Ovary (tissue), 9 donors: ENCODE data around the gene DENND2D. TPM values are rescaled to one million over a fixed set of nuclear protein-coding genes. Genes with fewer than 3 reads are reported as not detected.

Source experiments
- DNase-seq, 5 donors: peaks; one replicate each; pipeline ENCODE4 v3.0.0-alpha.2; 2019 to 2020
- H3K27ac ChIP-seq, 2 donors: fragments of 200-600 bp; one replicate each; pipeline versions ENCODE4 v1.5.1 to v1.8.0; 2019 to 2022
- H3K27me3 ChIP-seq: fragments of 200-600 bp; one replicate; pipeline ENCODE4 v1.8.0; 2022
- H3K36me3 ChIP-seq: fragments of 200-600 bp; sonication (generic); one replicate; pipeline ENCODE4 v1.5.1; 2019
- H3K4me1 ChIP-seq: one replicate; pipeline ENCODE4 v1.8.1; 2013; ENCODE audit warnings: mild to moderate bottlenecking, moderate library complexity; ENCODE audit not compliant: insufficient read depth
- H3K4me3 ChIP-seq: fragments of 200-600 bp; sonication (generic); one replicate; pipeline ENCODE4 v1.5.1; 2017
- H3K9me3 ChIP-seq, 2 donors: fragments of 200-600 bp in 1 of 2; sonication (generic) in 1 of 2; one replicate each; pipeline versions ENCODE4 v1.5.1 to v1.8.1; 2013 to 2019; ENCODE audit warnings: mild to moderate bottlenecking in 1 of 2, moderate library complexity in 1 of 2
- CTCF ChIP-seq, 3 donors: fragments of 450-650 bp in 2 of 3; fragments of 200-600 bp in 1 of 3; IDR thresholded peaks; one replicate each; pipeline versions ENCODE4 v1.5.1 to v1.8.0; 2016 to 2022; ENCODE audit warnings: antibody characterized with exemption in 3 of 3, mild to moderate bottlenecking in 1 of 3
- EP300 ChIP-seq: sonication (generic); formaldehyde crosslinking; IDR thresholded peaks from one replicate; pipeline ENCODE4 v1.6.1; 2017; ENCODE audit warnings: antibody characterized with exemption
- POLR2A ChIP-seq: fragments of 450-650 bp; IDR thresholded peaks from one replicate; pipeline ENCODE4 v1.6.1; 2017; ENCODE audit warnings: antibody characterized with exemption, mild to moderate bottlenecking, moderate library complexity
- WGBS, 3 donors: extraction: QIAGEN DNeasy Blood & Tissue Kit in 1 of 3; methylation state at CpG; one replicate each; pipeline versions ENCODE4 v1.1.5 to v1.1.7; 2013 to 2017; 5-methylcytosine and 5-hydroxymethylcytosine counted together
- intact Hi-C, 4 donors: fragments of 100-400 bp; cut with DNase I; formaldehyde crosslinking; loops; one replicate each; pipeline versions ENCODE4 v1.11.0 to v1.15.1; 2022 to 2023
- polyA plus RNA-seq, 2 donors: library from polyadenylated mRNA; stranded (reverse); fragments of 200-250 nt in 1 of 2; fragments of 350-450 nt in 1 of 2; fragmentation: Illumina TruSeq in 1 of 2; extraction: RNeasy Lipid Tissue Mini Kit (QIAGEN cat#74804) in 1 of 2; gene quantifications; one replicate each; pipeline ENCODE4 v1.2.3, GENCODE V29; 2013 to 2014
- total RNA-seq, 7 donors: library from RNA; depleted of rRNA in 2 of 7; stranded (reverse); fragments of >200 nt in 2 of 7; fragmentation: NEBNext Ultra II Directional in 3 of 7; extraction: Animal tissue kit (Norgen Biotek cat#: 25700) in 3 of 7; gene quantifications; one replicate each; pipeline versions ENCODE4 v1.1.0 to v1.2.4, GENCODE V29; 2016 to 2023
- donor health status: DM: no; HTN: no; CAD: no; lungs with moderate emphysema.
- donor health status: DM: no; HTN: no; CAD: no.
- donor health status: Bipolar disorder and iron deficiency.
- donor health status: DM: yes; HTN: yes; CAD: no.
- donor health status: DM: no; HTN: no; CAD: no.
- donor health status: DM: yes; HTN: yes; CAD: no.

DENND2D gene
- total and polyA plus RNA-seq, 9 donors = 2.5 to 19.0 (median 9.5) TPM

DNA sequence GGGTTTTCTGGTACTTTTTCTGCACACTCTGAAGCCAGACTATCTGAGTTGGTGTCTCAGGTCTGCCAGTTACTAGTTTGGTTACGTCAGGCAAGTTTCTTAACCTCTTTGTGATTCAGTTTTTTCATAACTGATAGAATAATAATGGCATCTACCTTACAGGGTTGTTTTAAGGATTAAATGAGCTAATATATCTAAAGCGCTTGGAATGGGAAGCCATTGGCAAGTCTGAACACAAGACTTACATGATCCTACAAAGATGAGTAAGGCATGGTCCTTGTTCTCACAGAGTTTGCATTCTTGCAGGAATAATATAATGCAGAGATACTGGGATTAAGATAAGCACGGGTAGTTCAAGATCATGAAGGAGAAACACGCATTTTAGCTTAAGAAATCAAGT is 9.2 kb upstream of the DENND2D start:
- Histone ChIP-seq H3K4me1 (no peaks in the 10 kb centered on the region), H3K36me3 (no peaks in the 10 kb centered on the region), H3K27me3 (no peaks in the 10 kb centered on the region), H3K4me3 (no peak overlapping the region), H3K9me3 (no peaks in the 10 kb centered on the region), H3K27ac (no peak overlapping the region)
- no peak for DNase-seq
- intact Hi-C loops = no loop called here
- TF ChIP-seq CTCF (IDR thresholded peaks at IDR 0.05) (no peak), POLR2A (no peak), EP300 (no peak)
- 77 to 84% (median 82%) methylated on average over 4 of the region's 4 CpGs for WGBS, 3 donors

DNA sequence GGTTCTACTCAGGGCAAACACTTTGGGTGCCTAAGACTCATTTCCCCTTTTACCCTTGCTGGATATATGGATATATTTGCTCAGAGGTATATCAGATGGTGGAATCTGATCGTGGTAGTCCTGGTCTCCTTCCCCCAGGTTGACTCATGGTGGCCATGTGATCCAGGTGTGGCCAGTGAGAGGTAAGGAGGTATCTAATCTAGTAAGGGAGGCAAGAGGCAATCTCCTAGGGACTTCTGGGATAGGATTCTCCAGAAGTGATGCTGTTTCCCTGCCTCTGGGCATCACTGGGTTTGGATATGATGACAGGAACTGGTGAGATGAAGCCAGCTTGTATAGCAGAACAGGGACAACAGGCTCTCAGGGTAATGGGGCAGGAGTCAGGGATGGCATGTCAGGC is 8.5 kb upstream of the DENND2D start:
- no peaks in the 10 kb centered on the region for H3K4me1 ChIP-seq
- intact Hi-C loops = no loop called here
- no peaks in the 10 kb centered on the region for H3K9me3 ChIP-seq
- WGBS, 3 donors = 50 to 68% (median 54%) methylated on average over 1 of the region's 1 CpG
- no peak overlapping the region for H3K4me3 ChIP-seq
- TF ChIP-seq CTCF (IDR thresholded peaks at IDR 0.05) (no peak), POLR2A (no peak), EP300 (no peak)
- H3K27me3 ChIP-seq = no peaks in the 10 kb centered on the region
- H3K27ac ChIP-seq = no peak overlapping the region
- H3K36me3 ChIP-seq = no peaks in the 10 kb centered on the region
- no peak for DNase-seq

DNA sequence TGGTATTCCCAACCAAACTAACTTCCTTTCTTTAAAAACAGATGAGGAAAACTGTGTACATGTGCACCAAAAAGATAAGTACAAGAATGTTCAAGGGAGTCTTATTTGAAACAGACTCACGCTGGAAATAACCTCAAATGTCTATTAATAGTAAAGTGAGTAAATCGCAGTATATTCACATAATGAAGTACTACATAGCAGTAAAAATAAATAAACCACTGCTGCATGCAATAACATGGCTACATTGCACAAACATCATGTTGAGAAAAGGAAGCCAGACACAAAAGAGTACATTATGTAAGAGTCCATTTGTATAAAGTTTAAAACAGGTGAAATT is 5.2 kb upstream of the DENND2D start:
- Histone ChIP-seq H3K4me1 (no peaks in the 10 kb centered on the region), H3K9me3 (no peaks in the 10 kb centered on the region), H3K27ac (no peak overlapping the region), H3K27me3 (no peaks in the 10 kb centered on the region), H3K4me3 (no peak overlapping the region), H3K36me3 (no peaks in the 10 kb centered on the region)
- DNase-seq = no peak
- WGBS, 3 donors = 31 to 53% (median 50%) methylated on average over 2 of the region's 2 CpGs
- no peak for TF ChIP-seq CTCF (IDR thresholded peaks at IDR 0.05)
- TF ChIP-seq POLR2A = no peak
- TF ChIP-seq EP300 = no peak
- intact Hi-C loops = no loop called here

DNA sequence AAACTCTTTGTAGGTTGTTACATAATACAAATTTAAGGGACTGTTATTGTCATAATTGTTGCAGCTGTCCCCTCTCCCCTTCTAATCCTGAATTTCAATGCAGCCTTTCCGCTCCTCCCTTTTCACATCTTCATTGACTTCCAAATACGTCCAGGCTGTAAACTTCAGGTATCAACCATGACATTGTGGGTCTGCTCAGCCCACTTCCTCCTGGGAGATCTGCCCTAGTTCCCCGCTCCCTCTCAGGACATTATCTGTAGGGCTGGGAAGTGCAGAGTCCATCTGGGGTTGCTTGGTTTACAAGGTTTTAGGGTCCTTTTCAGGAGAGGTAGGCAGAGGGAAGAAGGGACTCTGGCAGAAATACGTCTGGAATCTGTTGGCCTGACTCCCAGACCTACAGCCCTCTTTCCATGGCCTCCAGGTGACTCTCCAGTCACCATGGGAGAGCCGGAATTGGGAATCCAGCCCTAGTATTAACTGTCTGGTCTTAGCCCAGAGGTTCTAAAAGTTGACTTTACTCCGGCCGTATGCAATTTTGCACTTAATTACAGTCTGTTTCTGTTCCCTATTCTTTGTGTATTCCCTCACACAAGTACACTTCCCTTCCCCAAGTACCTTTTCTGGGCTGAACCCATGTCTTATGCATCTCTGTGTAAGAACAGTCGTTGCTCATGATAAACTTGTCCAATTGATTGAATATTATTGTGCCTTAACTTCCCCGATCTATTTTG is 4.7 kb upstream of the DENND2D start:
- Histone ChIP-seq H3K27ac (no peak overlapping the region), H3K27me3 (no peaks in the 10 kb centered on the region), H3K4me3 (no peak overlapping the region), H3K4me1 (no peaks in the 10 kb centered on the region), H3K36me3 (no peaks in the 10 kb centered on the region), H3K9me3 (no peaks in the 10 kb centered on the region)
- intact Hi-C loops = no loop called here
- TF ChIP-seq POLR2A = no peak
- TF ChIP-seq EP300 = no peak
- no peak for TF ChIP-seq CTCF (IDR thresholded peaks at IDR 0.05)
- WGBS, 3 donors = 65 to 71% (median 69%) methylated on average over 9 of the region's 9 CpGs
- DNase-seq = no peak
